ENCODE data around the gene PEX10.

- TF ChIP-seq CTCF (IDR thresholded peaks at IDR 0.05; ENCODE audit: low read depth, low read length, missing input control) (no peak), EGR1 (IDR thresholded peaks at IDR 0.05; ENCODE audit: low read depth in 2 of 2) (no peak), RAD21 (IDR thresholded peaks at IDR 0.05) (no peak), TAF1 (conservative IDR thresholded peaks at IDR 0.05) (no peak), HNF4G (IDR thresholded peaks at IDR 0.05) (no peak), GABPA (IDR thresholded peaks at IDR 0.05 in 1 of 2, conservative IDR thresholded peaks at IDR 0.05 in 1 of 2) (no peak), MAX (IDR thresholded peaks at IDR 0.05) (no peak), ZBTB33 (IDR thresholded peaks at IDR 0.05) (no peak), SP1 (IDR thresholded peaks at IDR 0.05) (no peak), REST (IDR thresholded peaks at IDR 0.05) (no peak)
Observed at GRCh38 chr1:2416403-2416802, 4.0 kb upstream of the PEX10 start.
